Common myeloid progenitor, CD34-positive (primary cell): ENCODE data around the gene ABLIM1.
A peak's percentile ranks its signal among the peaks of the same experiment; 100 is the strongest.

Experiments
- CTCF ChIA-PET: fragments of 350-600 bp; sonication (Branson Sonifier 250); formaldehyde crosslinking; loops from one replicate; lab custom pipeline; 2021; ENCODE audit warnings: antibody characterized with exemption; lab: Charles Lee
- POLR2A ChIA-PET: fragments of 350-600 bp; sonication (Branson Sonifier 250); formaldehyde crosslinking; loops from one replicate; lab custom pipeline; 2021; ENCODE audit warnings: antibody characterized with exemption; lab: Charles Lee
- DNase-seq, 3 donors: peaks; one replicate each; pipeline versions ENCODE4 v3.0.0 to v3.0.0-alpha.2; 2013
- H3K27ac ChIP-seq, 2 experiments: 1 replicate in 1 of 2; 2 replicates in 1 of 2; pipeline ENCODE4 v1.7.0; 2013; ENCODE audit warnings: inconsistent platforms in 2 of 2, low read length in 2 of 2, mild to moderate bottlenecking in 2 of 2, low read depth in 1 of 2, moderate library complexity in 1 of 2; ENCODE audit not compliant: severe bottlenecking in 2 of 2, insufficient read depth in 1 of 2, poor library complexity in 1 of 2
- H3K27me3 ChIP-seq, 5 experiments: replicated peaks in 2 of 5; 1 replicate in 3 of 5; 2 replicates in 2 of 5; pipeline versions ENCODE4 v1.6.1 to v1.7.0; 2013; ENCODE audit warnings: low read length in 4 of 5, mild to moderate bottlenecking in 2 of 5, moderate library complexity in 2 of 5, inconsistent platforms in 1 of 5; ENCODE audit not compliant: insufficient read depth in 5 of 5, control insufficient read depth in 4 of 5
- H3K36me3 ChIP-seq, 4 experiments: 1 replicate in 2 of 4; 2 replicates in 2 of 4; pipeline versions ENCODE4 v1.6.1 to v1.7.0; 2013; ENCODE audit warnings: low read length in 3 of 4, control low read depth in 1 of 4, mild to moderate bottlenecking in 1 of 4; ENCODE audit not compliant: control insufficient read depth in 4 of 4, insufficient read depth in 4 of 4
- H3K4me1 ChIP-seq, 4 experiments: 1 replicate in 3 of 4; 2 replicates in 1 of 4; pipeline versions ENCODE4 v1.6.1 to v1.7.1; 2013; ENCODE audit warnings: low read length in 3 of 4, mild to moderate bottlenecking in 3 of 4, control low read depth in 1 of 4, inconsistent platforms in 1 of 4, moderate library complexity in 1 of 4; ENCODE audit not compliant: control insufficient read depth in 4 of 4, insufficient read depth in 4 of 4; ENCODE audit errors: control extremely low read depth in 1 of 4
- H3K4me3 ChIP-seq, 7 experiments: 1 replicate in 4 of 7; 2 replicates in 3 of 7; pipeline versions ENCODE4 v1.5.1 to v1.7.0; 2013; ENCODE audit warnings: mild to moderate bottlenecking in 7 of 7, low read length in 6 of 7, moderate library complexity in 6 of 7, inconsistent platforms in 2 of 7, low read depth in 2 of 7, control low read depth in 1 of 7; ENCODE audit not compliant: insufficient read depth in 4 of 7, control insufficient read depth in 1 of 7; ENCODE audit errors: extremely low read depth in 1 of 7
- H3K9me3 ChIP-seq, 5 experiments: 1 replicate in 4 of 5; 2 replicates in 1 of 5; pipeline versions ENCODE4 v1.6.1 to v1.7.1; 2013; ENCODE audit warnings: low read length in 4 of 5, mild to moderate bottlenecking in 2 of 5, inconsistent platforms in 1 of 5, low read depth in 1 of 5, moderate library complexity in 1 of 5; ENCODE audit not compliant: control insufficient read depth in 4 of 5, insufficient read depth in 2 of 5; ENCODE audit errors: control extremely low read depth in 1 of 5
- WGBS: methylation state at CpG from one replicate; pipeline ENCODE4 v1.1.5; 2013; ENCODE audit not compliant: insufficient coverage; 5-methylcytosine and 5-hydroxymethylcytosine counted together

Gene ABLIM1

GRCh38 chr10:114541081-114541796, 116.8 kb downstream of the ABLIM1 start:
- 81% methylated on average over 13 of the region's 14 CpGs for whole genome bisulfite sequencing

GRCh38 chr10:114540236-114540635, 117.8 kb downstream of the ABLIM1 start:
- Histone ChIP-seq H3K36me3 (peaks cover 0 to 8% (median 3%) of the 10 kb centered on the region in 4 experiments), H3K27ac (no peak overlapping the region), H3K4me1 (peaks cover 8 to 46% (median 36%) of the 10 kb centered on the region in 4 experiments), H3K9me3 (peaks cover 0 to 3% (median 0%) of the 10 kb centered on the region in 5 experiments), H3K27me3 (no peaks in the 10 kb centered on the region), H3K4me3 (no peak overlapping the region)
- WGBS, result 84% methylated on average over 7 of the region's 8 CpGs
- DNase-seq, result no peak
- ChIA-PET POLR2A (no interaction called here), CTCF (interaction anchor here (1.0 to 2.9 kb wide), 9 partner anchors 9 to 156 kb away, joined by 3 to 10 read pairs (median 3); no protein-coding TSS in a partner anchor)

More at GRCh38 chr10:114541081-114541796, 116.8 kb downstream of the ABLIM1 start:
- no peak for DNase-seq
- POLR2A ChIA-PET, result no interaction called here
- H3K4me1 ChIP-seq, result peaks cover 8 to 51% (median 37%) of the 10 kb centered on the region in 4 experiments
- H3K27me3 ChIP-seq, result no peaks in the 10 kb centered on the region
- peaks cover 0 to 3% (median 0%) of the 10 kb centered on the region in 5 experiments for H3K9me3 ChIP-seq
- H3K36me3 ChIP-seq, result peaks cover 0 to 8% (median 3%) of the 10 kb centered on the region in 4 experiments
- no peak overlapping the region for H3K4me3 ChIP-seq
- CTCF ChIA-PET, result interaction anchor here (1.0 to 3.3 kb wide), 9 partner anchors 8 to 158 kb away, joined by 3 to 16 read pairs (median 4); no protein-coding TSS in a partner anchor
- no peak overlapping the region for H3K27ac ChIP-seq

- no peaks in the 10 kb centered on the region for H3K27me3 ChIP-seq
- ChIA-PET POLR2A (no interaction called here), CTCF (interaction anchor here (0.8 to 2.9 kb wide), 11 partner anchors 9 to 164 kb away, joined by 3 to 10 read pairs (median 3); no protein-coding TSS in a partner anchor)
- peaks cover 0 to 3% (median 0%) of the 10 kb centered on the region in 5 experiments for H3K9me3 ChIP-seq
- DNase-seq, result no peak
- WGBS, result no CpG with 5 or more reads among the region's 2 CpGs
- peaks cover 6 to 40% (median 30%) of the 10 kb centered on the region in 4 experiments for H3K4me1 ChIP-seq
- peaks cover 0 to 8% (median 4%) of the 10 kb centered on the region in 4 experiments for H3K36me3 ChIP-seq
- H3K27ac ChIP-seq, result no peak overlapping the region
- H3K4me3 ChIP-seq, result no peak overlapping the region
Measured at GRCh38 chr10:114539623-114540022, 118.5 kb downstream of the ABLIM1 start.

- peaks cover 0 to 27% (median 17%) of the 10 kb centered on the region in 4 experiments for H3K4me1 ChIP-seq
- H3K4me3 ChIP-seq, result peak overlapping the region in 3 of 7 experiments; percentile 21 to 50 (median 40)
- peak overlapping the region in 1 of 2 experiments; percentile 36 for H3K27ac ChIP-seq
- peaks cover 2 to 14% (median 4%) of the 10 kb centered on the region in 4 experiments for H3K36me3 ChIP-seq
- WGBS, result 10% methylated on average over 10 of the region's 13 CpGs
- CTCF ChIA-PET, result interaction anchor here (0.9 to 1.5 kb wide), 5 partner anchors 11 to 165 kb away, joined by 3 to 4 read pairs (median 3); no protein-coding TSS in a partner anchor
- peaks cover 0 to 3% (median 0%) of the 10 kb centered on the region in 5 experiments for H3K9me3 ChIP-seq
- peak in 2 of 3 donors; percentile 62 to 72 for DNase-seq
- H3K27me3 ChIP-seq, result no peaks in the 10 kb centered on the region
- POLR2A ChIA-PET, result no interaction called here
Measured at GRCh38 chr10:114538181-114538906, 119.7 kb downstream of the ABLIM1 start.

GRCh38 chr10:114537736-114538135, 120.3 kb downstream of the ABLIM1 start:
- H3K36me3 ChIP-seq, result peaks cover 2 to 12% (median 4%) of the 10 kb centered on the region in 4 experiments
- H3K4me1 ChIP-seq, result peaks cover 0 to 26% (median 14%) of the 10 kb centered on the region in 4 experiments
- H3K27me3 ChIP-seq, result no peaks in the 10 kb centered on the region
- no peak for DNase-seq
- POLR2A ChIA-PET, result no interaction called here
- H3K27ac ChIP-seq, result peak overlapping the region in 1 of 2 experiments; percentile 36
- H3K9me3 ChIP-seq, result peaks cover 0 to 3% (median 0%) of the 10 kb centered on the region in 5 experiments
- CTCF ChIA-PET, result interaction anchor here (1.1 to 1.5 kb wide), 3 partner anchors 10 to 66 kb away, joined by 3 to 4 read pairs (median 4); no protein-coding TSS in a partner anchor
- WGBS, result no CpG with 5 or more reads among the region's 1 CpG
- no peak overlapping the region for H3K4me3 ChIP-seq

- Histone ChIP-seq H3K27ac (no peak overlapping the region), H3K36me3 (peaks cover 0 to 11% (median 6%) of the 10 kb centered on the region in 4 experiments), H3K4me1 (peaks cover 0 to 18% (median 11%) of the 10 kb centered on the region in 4 experiments), H3K27me3 (no peaks in the 10 kb centered on the region), H3K4me3 (no peak overlapping the region), H3K9me3 (peaks cover 0 to 3% (median 0%) of the 10 kb centered on the region in 5 experiments)
- CTCF ChIA-PET, result interaction anchor here (2.0 kb wide), 1 partner anchor 16 kb away, joined by 4 read pairs; no protein-coding TSS in a partner anchor
- POLR2A ChIA-PET, result no interaction called here
- 96% methylated on average over 6 of the region's 6 CpGs for WGBS
- no peak for DNase-seq
Measured at GRCh38 chr10:114534571-114534981, 123.5 kb downstream of the ABLIM1 start.
